HTERT RPE-1 (cell line): Measurements from ENCODE around the gene SCRN3.

ENCODE experiments used
- in situ Hi-C: fragments of 300-500 bp; cut with MboI; formaldehyde crosslinking; loops from 4 replicates; pipeline ENCODE4 v1.14.3; 2020; ENCODE audit warnings: low sequenced_read_pairs

The SCRN3 gene

DNA sequence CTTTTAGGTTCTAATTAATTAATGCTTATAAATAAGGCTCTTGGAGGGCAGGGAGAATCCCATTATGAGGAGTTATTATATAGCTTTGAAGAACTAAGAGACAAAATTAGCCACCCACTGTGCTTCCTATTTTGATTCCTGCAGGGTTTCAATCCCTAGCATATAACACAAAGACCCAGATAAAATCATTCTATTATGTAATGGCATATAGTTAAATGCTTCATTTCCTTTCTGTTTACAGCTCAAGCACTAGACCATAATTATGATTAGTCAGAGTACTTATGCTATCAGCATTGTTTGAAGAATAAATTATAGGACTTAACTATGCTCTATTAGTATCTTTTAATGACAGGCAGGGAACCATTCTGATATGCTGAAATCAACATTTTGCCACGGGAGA lies 82.2 kb downstream of the SCRN3 start:
- in situ Hi-C loops, result no loop called here
